NCI-H82 (cell line): ENCODE results near the gene IQCK.
"Not testable (repeated sequence)": the region's sequence is repeated elsewhere in the genome, so short reads cannot be mapped to it uniquely, and the experiment has no call there.

ENCODE experiments used
- DNase-seq: peaks from one replicate; lab custom pipeline; 2025; lab: John Stamatoyannopoulos, UW

Gene IQCK

GRCh38 chr16:19757762-19758595 lies 39.9 kb downstream of the IQCK start:
- no peak for DNase-seq

DNA sequence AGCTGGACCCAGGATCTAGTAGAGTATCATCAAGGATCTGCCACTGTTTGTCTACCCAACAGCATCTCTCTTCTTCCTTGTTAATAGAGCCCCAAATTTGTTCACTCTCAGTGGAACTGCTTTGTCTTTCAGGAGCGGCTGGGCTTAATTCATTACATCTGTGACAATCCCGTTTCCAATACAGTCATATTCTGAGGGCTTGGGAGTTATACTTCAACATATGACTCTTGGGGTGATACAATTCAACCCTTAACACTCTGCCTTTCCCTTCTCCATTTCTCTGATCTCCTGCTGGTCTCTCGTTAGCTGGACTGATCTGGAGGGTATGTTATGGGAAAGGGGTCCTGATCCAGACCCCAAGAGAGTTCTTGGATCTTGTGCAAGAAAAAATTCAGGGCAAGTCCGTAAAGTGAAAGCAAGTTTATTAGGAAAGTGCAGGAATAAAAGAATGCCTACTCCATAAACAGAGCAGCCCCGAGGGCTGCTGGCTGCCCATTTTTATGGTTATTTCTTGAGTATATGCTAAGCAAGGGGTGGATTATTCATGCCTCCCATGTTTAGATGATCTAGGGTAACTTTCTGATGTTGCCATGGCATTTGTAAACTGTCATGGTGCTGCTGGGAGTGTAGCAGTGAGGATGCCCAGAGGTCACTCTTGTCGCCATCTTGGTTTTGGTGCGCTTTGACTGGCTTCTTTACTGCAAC lies 42.4 kb downstream of the IQCK start:
- no peak for DNase-seq

- no peak for DNase-seq
Measured at GRCh38 chr16:19765860-19766553, 47.9 kb downstream of the IQCK start.

GRCh38 chr16:19766554-19766884 lies 48.4 kb downstream of the IQCK start:
- no peak for DNase-seq

- DNase-seq, result no peak
Measured at GRCh38 chr16:19766988-19767387, 48.9 kb downstream of the IQCK start.

DNA sequence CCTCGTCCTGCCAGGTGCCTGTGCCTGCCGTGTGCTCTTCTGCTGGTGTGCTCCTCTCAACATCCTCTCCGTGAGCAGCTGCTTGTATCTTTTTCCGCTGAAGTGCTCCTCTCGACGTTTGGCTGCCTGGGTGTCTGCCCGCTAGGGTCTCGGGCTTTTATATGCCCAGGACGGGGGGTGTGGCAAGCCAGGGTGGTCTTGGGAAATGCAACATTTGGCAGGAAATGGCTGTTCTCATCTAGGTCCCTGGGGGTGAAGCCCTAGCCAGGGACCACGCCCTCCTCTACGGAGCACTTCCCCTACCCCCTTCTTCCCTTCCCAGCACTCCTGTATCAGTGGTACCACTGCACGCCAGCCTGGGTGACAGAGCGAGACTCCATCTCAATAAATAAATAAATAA lies 49.4 kb downstream of the IQCK start:
- DNase-seq, result no peak

DNA sequence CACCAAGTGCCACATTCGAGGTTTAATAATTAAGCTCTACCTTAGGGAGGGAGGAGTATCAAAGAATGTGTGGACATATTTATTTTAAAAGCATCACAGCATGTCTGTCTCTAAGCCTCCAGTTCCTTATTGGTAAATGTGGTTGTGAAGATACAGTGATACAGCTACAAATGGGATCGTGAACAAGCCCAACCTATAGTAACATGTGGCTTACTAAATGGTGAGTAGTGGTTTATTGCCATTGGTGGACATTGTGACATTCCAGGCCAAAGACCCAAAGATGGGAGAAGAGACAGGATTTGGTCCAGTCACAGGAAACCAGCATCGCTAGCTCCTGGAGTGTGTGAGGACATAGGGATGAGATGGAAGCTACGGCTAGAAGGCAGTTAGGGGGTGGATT lies 51.2 kb downstream of the IQCK start:
- DNase-seq, result no peak

GRCh38 chr16:19771040-19771439 lies 53.0 kb downstream of the IQCK start:
- DNase-seq, result no peak

GRCh38 chr16:19771796-19772195 lies 53.7 kb downstream of the IQCK start:
- peak; percentile 99 for DNase-seq

- DNase-seq, result no peak
Measured at GRCh38 chr16:19774024-19774423, 56.0 kb downstream of the IQCK start.

DNA sequence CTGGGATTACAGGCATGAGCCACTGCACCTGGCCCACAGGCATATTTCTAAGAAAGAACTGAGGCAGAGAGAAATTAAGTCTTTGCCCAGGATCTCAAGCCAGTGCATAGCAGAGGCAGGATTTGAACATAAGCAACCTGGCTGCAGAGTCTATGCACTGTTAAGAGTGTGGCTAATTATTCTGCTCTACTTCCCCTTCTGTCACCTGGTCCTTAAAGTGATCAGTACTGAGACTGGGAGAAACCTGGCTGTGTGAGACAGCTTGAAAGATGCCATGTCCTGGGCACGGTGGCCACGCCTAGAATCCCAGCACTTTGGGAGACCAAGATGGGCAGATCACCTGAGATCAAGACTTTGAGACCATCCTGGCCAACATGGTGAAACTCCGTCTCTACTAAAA lies 58.1 kb downstream of the IQCK start:
- DNase-seq, result no peak

DNA sequence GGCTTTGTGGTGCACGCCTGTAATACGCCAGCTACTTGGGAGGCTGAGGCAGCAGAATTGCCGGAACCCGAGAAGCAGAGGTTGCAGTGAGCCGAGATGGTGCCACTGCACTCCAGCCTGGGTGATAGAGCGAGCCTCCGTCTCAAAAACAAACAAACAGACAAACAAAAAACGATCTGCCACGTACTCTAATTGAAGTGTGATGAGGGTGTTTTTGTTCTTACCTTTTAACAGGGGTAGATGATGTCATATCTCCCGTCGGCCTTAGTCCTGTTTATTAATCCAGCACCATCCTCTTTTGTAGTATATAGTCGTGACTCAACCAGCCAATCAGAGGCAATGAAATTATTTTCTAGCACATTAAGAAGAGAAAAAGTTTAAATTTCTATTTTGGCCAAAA lies 58.5 kb downstream of the IQCK start:
- DNase-seq, result no peak

DNA sequence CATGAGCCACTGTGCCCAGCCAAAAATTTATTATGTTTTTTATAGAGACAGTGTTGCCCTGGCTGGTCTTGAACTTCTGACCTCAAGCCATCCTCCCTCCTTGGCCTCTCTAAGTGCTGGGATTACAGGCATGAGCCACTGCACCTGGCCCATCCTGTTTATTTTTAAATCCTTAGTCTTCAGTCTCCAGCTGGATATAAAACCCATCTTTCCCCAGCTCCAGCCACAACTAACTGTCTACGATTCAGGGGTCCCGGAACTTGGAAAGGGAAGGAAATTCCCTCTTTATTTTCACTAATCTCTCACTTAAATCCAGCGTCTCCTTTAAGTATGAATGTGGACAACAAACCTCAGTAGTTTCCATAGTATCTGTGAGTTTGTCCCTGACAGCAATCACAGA lies 62.2 kb downstream of the IQCK start:
- DNase-seq, result peak; percentile 53

DNA sequence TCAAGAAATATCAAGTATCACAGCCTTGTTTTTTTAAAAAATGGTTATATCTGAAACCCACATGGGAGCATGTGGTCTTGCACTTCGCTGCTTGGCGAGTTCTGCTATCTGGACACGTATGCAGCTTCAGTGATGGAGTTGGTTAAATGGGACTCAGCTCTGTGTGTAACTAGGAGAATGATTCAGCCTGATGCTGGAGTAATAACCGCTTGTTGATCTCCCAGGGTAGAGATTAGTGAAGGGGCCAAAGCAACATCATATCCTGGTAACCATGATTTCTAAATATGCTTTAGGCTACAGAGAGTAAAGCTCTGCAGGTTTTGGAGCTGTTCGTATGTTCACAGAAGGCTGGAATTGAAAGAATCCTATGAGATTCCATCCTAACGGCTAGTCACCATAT lies 63.2 kb downstream of the IQCK start:
- DNase-seq, result peak; percentile 23

GRCh38 chr16:19783363-19784182 lies 65.5 kb downstream of the IQCK start:
- no peak for DNase-seq

DNA sequence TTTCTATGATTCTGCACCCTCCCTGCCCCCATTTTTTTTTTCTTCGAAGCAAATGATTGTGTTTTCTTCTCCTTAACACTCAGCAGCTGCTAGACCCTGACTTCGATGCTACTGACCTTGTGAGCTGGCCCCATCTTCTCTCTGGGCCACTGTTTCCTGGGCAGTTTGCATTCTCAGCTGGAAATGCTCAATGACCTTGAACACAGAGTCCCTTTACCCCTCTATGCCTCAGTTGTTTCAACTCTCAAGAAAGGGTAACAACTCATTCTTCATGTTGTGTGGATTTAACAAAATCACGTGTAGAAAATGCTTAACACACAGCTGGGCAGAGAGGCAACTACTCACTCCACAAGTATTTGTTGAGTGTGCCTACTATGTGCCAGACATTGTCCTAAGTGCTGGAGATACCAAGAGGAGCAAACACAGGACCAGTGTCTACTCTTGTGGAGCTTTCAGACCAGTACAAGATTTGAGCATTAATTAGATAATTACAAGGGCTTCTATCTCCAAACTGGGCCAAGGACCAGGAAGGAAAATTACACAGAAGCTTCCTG lies 66.2 kb downstream of the IQCK start:
- DNase-seq, result no peak

GRCh38 chr16:19785081-19785480 lies 67.0 kb downstream of the IQCK start:
- no peak for DNase-seq

DNA sequence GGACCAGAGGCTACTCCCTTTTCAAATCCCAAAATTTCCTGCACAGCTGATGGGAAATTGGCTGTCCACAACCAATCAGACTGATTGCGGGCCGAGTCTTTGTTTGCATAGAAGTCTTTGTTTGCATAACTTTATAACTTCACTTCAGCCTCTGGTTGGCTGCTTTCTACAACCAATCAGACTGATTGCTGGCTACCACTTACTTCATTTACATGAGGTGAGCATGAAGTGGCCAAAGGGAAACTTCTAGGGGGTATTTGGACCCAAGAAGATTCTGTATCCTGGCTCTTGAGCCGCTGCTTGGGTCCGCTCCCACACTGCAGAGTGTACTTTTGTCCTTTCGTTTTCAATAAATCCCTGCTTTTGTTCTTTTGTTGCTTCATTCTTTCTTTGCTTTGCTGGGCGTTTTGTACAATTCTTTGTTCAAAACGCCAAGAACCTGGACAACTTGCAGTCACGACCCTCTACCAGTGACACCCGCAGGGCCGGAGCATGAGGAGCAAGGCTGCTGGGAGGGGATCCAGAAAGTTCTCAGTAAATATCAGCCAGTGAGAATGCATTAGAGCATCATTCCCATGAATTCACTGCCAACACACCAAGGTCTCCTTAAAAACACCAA lies 67.5 kb downstream of the IQCK start:
- no peak for DNase-seq

DNA sequence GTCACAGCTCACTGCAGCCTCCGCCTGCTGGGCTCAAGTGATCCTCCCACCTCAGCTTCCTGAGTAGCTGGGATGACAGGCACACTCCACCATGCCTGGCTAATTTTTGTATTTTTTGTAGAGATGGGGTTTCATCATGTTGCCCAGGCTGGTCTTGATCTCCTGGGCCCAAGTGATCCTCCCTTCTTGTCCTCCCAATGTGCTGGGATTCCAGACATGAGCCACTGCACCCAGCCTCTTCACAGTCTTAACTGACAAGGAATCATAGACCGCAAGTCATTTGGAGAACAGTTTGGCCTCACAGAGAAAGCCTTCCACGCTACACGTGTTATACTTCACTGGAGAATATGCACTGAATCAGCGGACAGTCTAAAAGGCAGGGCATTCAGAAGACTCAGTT lies 83.3 kb downstream of the IQCK start:
- not testable (repeated sequence) for DNase-seq

- DNase-seq, result not testable (repeated sequence)
Measured at GRCh38 chr16:19801824-19802223, 83.8 kb downstream of the IQCK start.

DNA sequence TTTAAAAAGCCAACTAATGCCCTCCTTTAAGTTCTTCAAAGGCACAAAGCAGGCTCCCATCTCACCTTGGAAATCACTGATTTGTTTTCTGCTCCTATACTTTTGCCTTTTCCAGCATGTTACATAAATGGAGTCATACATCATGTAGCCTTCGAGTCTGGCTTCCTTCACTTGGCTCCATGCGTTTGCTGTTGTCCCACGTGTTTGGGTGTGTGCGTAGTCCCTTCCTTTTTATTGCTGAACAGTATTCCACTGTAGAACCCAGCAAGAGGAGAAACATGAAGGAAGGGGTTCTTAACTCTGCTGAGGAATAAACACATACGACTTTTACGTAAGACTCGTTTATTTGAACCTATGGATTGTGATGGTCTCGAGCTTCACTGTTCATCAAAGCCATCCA lies 84.5 kb downstream of the IQCK start:
- DNase-seq, result no peak
